ENCODE results near the gene DMRT2.
A peak's percentile ranks its signal among the peaks of the same experiment; 100 is the strongest.

DMRT2 gene

GRCh38 chr9:1050125-1050895, at the start of gene DMRT2:
Gene DMRT2, plus strand, starts transcription at chr9:1050357. Its CDS starts 1,257 bp downstream, at chr9:1051614.
- Mint-ChIP-seq H3K27ac (peak within 1 kb of the TSS; percentile 36), H3K27me3 (peaks cover 67% of the 10 kb centered on the region), H3K4me3 (peak within 1 kb of the TSS; percentile 87), H3K9me3 (ENCODE audit: low read depth) (peaks cover 6% of the 10 kb centered on the region), H3K36me3 (peaks cover 3% of the 10 kb centered on the region), H3K4me1 (ENCODE audit: low read depth) (peaks cover 55% of the 10 kb centered on the region)

DNA sequence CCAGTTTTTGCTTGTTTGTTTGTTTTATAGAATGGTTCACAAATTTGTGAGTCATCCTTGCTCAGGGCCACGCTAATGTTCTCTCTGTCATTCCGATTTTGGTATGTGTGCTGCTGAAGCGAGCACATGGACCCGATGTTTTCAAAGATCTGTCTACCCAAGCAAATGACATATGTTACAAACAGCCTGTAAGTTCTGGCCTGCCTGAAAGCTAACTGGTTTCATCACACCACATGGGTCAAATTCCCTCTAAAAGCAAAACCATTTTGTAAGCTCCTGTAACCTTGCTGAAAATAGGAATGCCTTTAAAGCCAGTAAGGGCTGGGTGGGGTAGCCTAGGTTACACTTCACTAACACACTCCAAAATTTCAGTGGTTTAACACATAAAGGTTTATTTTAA, 48.3 kb upstream of the DMRT2 start:
- H3K4me3 Mint-ChIP-seq, result no peak overlapping the region
- no peak overlapping the region for H3K27ac Mint-ChIP-seq
- H3K36me3 Mint-ChIP-seq, result no peaks in the 10 kb centered on the region
- H3K27me3 Mint-ChIP-seq, result peaks cover 11% of the 10 kb centered on the region
- H3K4me1 Mint-ChIP-seq (ENCODE audit: low read depth), result peaks cover 4% of the 10 kb centered on the region
- no peaks in the 10 kb centered on the region for H3K9me3 Mint-ChIP-seq (ENCODE audit: low read depth)

DNA sequence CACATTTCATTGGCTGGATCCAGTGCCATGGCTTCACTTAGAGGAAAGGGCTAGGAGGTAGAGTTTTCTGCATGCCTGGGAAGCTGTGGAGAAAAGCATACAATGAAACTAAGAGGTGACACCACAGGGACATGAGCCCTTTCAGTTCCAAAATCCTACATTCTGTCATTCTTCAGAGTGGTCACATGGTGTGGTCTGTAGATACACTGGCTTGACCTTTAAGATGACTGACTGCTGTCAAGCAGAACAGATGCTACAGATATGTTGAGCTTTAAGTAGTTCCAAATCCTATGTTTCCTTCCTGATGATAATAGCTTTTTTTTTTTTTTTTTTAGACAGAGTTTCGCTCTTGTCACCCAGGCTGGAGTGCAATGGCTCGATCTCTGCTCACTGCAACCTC, 47.5 kb upstream of the DMRT2 start:
- peaks cover 14% of the 10 kb centered on the region for H3K27me3 Mint-ChIP-seq
- H3K27ac Mint-ChIP-seq, result no peak overlapping the region
- H3K9me3 Mint-ChIP-seq (ENCODE audit: low read depth), result no peaks in the 10 kb centered on the region
- H3K36me3 Mint-ChIP-seq, result no peaks in the 10 kb centered on the region
- H3K4me1 Mint-ChIP-seq (ENCODE audit: low read depth), result peaks cover 4% of the 10 kb centered on the region
- no peak overlapping the region for H3K4me3 Mint-ChIP-seq

DNA sequence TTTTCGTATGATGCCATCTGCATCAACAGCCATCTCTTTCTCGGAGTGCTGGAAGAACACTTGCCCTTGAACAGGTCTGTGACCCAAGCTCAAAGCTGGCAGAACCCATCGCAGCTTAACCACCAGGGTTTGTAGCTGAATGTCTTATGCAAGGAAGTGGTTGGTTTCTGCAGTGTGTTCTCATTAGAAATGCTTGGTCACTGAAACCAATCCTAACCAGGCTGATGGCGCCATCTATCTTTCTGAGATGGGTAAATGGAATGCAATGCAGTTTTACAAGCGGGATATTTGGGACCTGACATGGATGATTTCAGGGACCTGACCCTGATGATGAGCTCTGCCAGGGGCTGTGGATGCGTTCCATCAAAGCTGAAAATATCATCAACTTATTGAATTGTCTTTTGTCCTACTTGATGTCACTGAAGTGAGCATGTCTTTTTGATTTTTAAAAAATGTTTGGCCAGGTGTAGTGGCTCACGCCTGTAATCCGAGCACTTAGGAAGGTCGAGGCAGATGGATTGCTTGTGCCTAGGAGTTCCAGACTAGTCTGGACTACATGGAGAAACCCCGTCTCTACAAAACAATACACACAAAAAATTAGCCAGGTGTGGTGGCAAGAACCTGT, 45.0 kb upstream of the DMRT2 start:
- H3K9me3 Mint-ChIP-seq (ENCODE audit: low read depth), result no peaks in the 10 kb centered on the region
- H3K36me3 Mint-ChIP-seq, result no peaks in the 10 kb centered on the region
- H3K27me3 Mint-ChIP-seq, result peaks cover 28% of the 10 kb centered on the region
- H3K4me1 Mint-ChIP-seq (ENCODE audit: low read depth), result peaks cover 4% of the 10 kb centered on the region
- no peak overlapping the region for H3K27ac Mint-ChIP-seq
- no peak overlapping the region for H3K4me3 Mint-ChIP-seq

DNA sequence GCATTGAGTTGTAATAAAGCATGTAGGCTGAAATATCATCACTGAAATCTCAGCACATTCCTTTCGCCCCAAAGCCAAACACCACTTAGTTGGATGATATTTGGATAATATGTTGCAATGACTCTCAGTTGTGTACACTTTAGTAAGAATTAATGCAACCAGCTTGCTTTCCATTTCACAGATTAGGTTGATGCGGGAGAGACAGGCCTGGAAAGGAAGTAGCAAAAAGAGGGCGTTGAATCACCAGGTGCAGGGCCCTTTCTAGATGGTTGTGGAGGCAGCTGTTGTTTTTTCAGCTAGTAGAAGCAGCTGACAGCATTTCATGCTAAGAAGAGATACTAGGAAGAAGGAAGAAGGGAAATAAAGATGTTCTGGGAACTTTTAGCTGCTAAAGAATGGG, 42.8 kb upstream of the DMRT2 start:
- peaks cover 31% of the 10 kb centered on the region for H3K27me3 Mint-ChIP-seq
- H3K36me3 Mint-ChIP-seq, result no peaks in the 10 kb centered on the region
- no peak overlapping the region for H3K4me3 Mint-ChIP-seq
- peaks cover 4% of the 10 kb centered on the region for H3K4me1 Mint-ChIP-seq (ENCODE audit: low read depth)
- no peaks in the 10 kb centered on the region for H3K9me3 Mint-ChIP-seq (ENCODE audit: low read depth)
- no peak overlapping the region for H3K27ac Mint-ChIP-seq

- Mint-ChIP-seq H3K9me3 (ENCODE audit: low read depth) (no peaks in the 10 kb centered on the region), H3K36me3 (no peaks in the 10 kb centered on the region), H3K27me3 (peaks cover 31% of the 10 kb centered on the region), H3K27ac (no peak overlapping the region), H3K4me1 (ENCODE audit: low read depth) (peaks cover 4% of the 10 kb centered on the region), H3K4me3 (no peak overlapping the region)
These were observed 41.9 kb upstream of the DMRT2 start for GRCh38 chr9:1008216-1008615.

- no peaks in the 10 kb centered on the region for H3K36me3 Mint-ChIP-seq
- H3K27ac Mint-ChIP-seq, result no peak overlapping the region
- H3K27me3 Mint-ChIP-seq, result peaks cover 31% of the 10 kb centered on the region
- H3K9me3 Mint-ChIP-seq (ENCODE audit: low read depth), result no peaks in the 10 kb centered on the region
- H3K4me1 Mint-ChIP-seq (ENCODE audit: low read depth), result peaks cover 4% of the 10 kb centered on the region
- no peak overlapping the region for H3K4me3 Mint-ChIP-seq
These were observed 41.0 kb upstream of the DMRT2 start for GRCh38 chr9:1009101-1009707.

GRCh38 chr9:1013021-1013420, 37.1 kb upstream of the DMRT2 start:
- Mint-ChIP-seq H3K4me3 (no peak overlapping the region), H3K4me1 (ENCODE audit: low read depth) (peaks cover under 1% of the 10 kb centered on the region), H3K27me3 (peaks cover 20% of the 10 kb centered on the region), H3K9me3 (ENCODE audit: low read depth) (no peaks in the 10 kb centered on the region), H3K36me3 (no peaks in the 10 kb centered on the region), H3K27ac (no peak overlapping the region)

- Mint-ChIP-seq H3K4me1 (ENCODE audit: low read depth) (peaks cover 4% of the 10 kb centered on the region), H3K9me3 (ENCODE audit: low read depth) (no peaks in the 10 kb centered on the region), H3K27me3 (peaks cover 16% of the 10 kb centered on the region), H3K36me3 (no peaks in the 10 kb centered on the region), H3K4me3 (no peak overlapping the region), H3K27ac (no peak overlapping the region)
These were observed 35.9 kb upstream of the DMRT2 start for GRCh38 chr9:1014225-1014624.

DNA sequence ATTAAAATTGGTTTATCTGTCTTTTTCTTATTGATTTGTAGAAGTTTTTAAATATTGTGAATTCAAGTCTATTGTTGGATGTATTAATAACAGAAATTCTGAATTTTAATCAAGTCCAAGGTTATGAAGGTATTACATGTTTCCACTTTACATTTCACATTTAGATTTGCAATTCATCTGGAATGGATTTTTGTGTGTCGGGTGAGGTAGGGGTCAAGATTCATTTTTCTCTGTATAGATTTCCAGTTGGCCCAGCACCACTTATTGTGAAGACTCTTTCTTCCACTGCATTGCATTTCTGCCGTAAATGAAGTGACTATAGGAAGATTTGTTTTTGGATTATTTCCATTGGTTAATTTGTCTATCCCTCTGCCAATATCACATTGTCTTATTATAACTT, 35.5 kb upstream of the DMRT2 start:
- Mint-ChIP-seq H3K36me3 (no peaks in the 10 kb centered on the region), H3K9me3 (ENCODE audit: low read depth) (no peaks in the 10 kb centered on the region)

DNA sequence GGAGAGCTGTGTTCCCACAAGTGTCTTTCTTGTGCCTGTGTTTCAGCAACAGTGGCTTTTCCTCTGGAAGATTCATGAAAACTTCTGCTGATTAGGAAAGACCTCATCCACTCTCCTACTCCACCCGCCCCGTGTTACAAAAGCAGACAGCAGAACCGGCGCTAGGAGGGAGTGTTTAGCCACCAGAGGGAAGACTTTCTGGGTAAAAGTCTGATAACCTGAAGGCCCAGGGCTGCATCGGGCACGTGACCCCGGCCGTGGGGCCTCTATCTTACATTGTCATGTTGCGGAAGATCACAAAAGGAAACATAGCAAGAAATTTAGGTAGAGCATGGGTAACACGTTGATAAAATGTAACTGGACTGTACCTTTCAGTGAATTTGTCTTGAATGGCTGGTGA, 32.0 kb upstream of the DMRT2 start:
- H3K36me3 Mint-ChIP-seq, result no peaks in the 10 kb centered on the region
- H3K27ac Mint-ChIP-seq, result no peak overlapping the region
- peaks cover 4% of the 10 kb centered on the region for H3K4me1 Mint-ChIP-seq (ENCODE audit: low read depth)
- H3K27me3 Mint-ChIP-seq, result peaks cover 16% of the 10 kb centered on the region
- no peak overlapping the region for H3K4me3 Mint-ChIP-seq
- H3K9me3 Mint-ChIP-seq (ENCODE audit: low read depth), result peaks cover 5% of the 10 kb centered on the region

More for the DNA sequence above, 35.5 kb upstream of the DMRT2 start:
- Mint-ChIP-seq H3K27ac (no peak overlapping the region), H3K27me3 (peaks cover 13% of the 10 kb centered on the region), H3K4me1 (ENCODE audit: low read depth) (peaks cover 4% of the 10 kb centered on the region), H3K4me3 (no peak overlapping the region)

- Mint-ChIP-seq H3K9me3 (ENCODE audit: low read depth) (peaks cover 8% of the 10 kb centered on the region), H3K36me3 (no peaks in the 10 kb centered on the region), H3K27ac (no peak overlapping the region), H3K4me3 (no peak overlapping the region), H3K27me3 (peaks cover 12% of the 10 kb centered on the region), H3K4me1 (ENCODE audit: low read depth) (no peaks in the 10 kb centered on the region)
These were observed 26.0 kb upstream of the DMRT2 start for GRCh38 chr9:1024112-1024511.

DNA sequence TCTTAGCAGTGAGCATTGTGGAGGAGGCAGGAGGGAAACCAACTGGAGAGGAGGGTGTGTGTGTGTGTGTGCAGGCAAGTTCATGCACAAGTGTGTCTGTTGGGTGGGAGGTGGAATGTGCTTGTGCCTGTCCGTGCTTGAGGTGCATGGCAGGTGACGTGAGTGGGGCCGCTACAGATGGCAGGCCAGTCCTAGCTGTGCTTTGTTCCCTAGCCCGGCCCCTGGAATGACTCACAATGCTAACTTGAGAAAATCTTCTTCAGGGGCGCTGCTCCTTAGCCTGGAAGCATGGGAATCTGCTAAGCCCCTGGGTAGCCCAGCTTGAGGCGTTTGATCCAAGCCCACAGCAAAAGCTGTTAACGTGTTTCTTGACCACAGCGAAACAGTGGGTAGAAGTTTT, 25.0 kb upstream of the DMRT2 start:
- Mint-ChIP-seq H3K4me3 (no peak overlapping the region), H3K27me3 (peaks cover 11% of the 10 kb centered on the region), H3K9me3 (ENCODE audit: low read depth) (peaks cover 8% of the 10 kb centered on the region), H3K4me1 (ENCODE audit: low read depth) (no peaks in the 10 kb centered on the region), H3K27ac (no peak overlapping the region), H3K36me3 (no peaks in the 10 kb centered on the region)

DNA sequence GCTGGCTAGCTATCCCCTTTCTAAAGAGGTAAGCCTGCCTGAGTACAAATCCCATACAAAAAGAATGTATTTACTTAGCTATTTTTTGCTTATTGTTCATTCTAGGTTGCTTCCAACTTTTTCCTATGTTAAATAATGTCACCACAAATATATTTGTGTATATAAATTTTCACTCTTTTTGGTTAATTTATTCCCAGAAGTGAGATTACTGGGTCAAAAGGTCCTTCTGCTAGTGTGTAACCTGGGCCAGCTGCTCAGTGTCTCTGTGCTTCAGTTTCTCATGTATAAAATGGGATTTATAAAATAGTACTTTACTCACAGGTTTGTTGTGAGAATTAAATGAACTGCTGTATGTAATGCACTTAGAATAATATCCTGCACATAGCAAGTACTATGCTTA, 23.9 kb upstream of the DMRT2 start:
- Mint-ChIP-seq H3K27ac (no peak overlapping the region), H3K9me3 (ENCODE audit: low read depth) (peaks cover 8% of the 10 kb centered on the region), H3K36me3 (no peaks in the 10 kb centered on the region), H3K4me1 (ENCODE audit: low read depth) (no peaks in the 10 kb centered on the region), H3K4me3 (no peak overlapping the region), H3K27me3 (peaks cover 9% of the 10 kb centered on the region)

DNA sequence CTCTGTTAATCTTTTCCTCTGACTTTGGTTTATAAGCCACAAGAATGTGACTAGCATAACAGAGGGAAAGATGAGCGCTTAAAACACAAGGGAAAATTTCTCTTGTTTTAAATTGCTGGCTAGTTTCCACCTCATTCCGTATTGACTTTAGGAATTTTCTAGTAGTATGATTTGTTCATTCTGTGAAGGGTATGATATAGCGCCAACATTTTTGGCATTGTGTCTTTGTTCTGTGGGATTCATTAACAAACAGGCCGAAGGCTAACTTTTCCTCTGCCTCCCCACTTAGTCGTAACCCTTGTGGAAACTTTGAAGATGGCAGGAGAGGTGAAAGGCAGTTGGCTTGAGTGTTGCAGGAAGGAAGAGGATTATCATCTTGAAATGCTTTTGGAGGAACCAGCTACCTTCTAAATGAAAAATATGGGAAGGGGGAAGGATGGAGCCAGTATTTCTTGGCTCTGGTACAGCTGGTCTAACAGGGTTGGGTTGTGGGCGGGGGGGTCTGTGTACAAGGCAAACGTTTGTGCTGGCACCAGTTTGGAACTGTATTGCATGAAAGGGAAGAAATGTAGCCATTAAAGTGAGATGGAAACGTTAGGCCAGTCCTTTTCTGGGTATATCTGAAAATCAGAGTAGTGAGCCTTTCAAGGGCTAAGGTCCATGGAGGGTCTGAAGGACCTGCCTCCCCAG, 21.5 kb upstream of the DMRT2 start:
- no peaks in the 10 kb centered on the region for H3K9me3 Mint-ChIP-seq (ENCODE audit: low read depth)
- H3K27ac Mint-ChIP-seq, result no peak overlapping the region
- H3K4me3 Mint-ChIP-seq, result no peak overlapping the region
- no peaks in the 10 kb centered on the region for H3K4me1 Mint-ChIP-seq (ENCODE audit: low read depth)
- peaks cover 12% of the 10 kb centered on the region for H3K27me3 Mint-ChIP-seq
- H3K36me3 Mint-ChIP-seq, result no peaks in the 10 kb centered on the region

Measured in activated naive CD8-positive, alpha-beta T cell (primary cell).